GM18870 (cell line): ENCODE measurements around the gene TENM4.

Experiments
- ATAC-seq: cut with Tn5 transposase; IDR thresholded peaks from one replicate; pipeline ENCODE4 v1.9.1; 2021; ENCODE audit warnings: moderate library complexity; ENCODE audit not compliant: unreplicated experiment

The TENM4 gene

DNA sequence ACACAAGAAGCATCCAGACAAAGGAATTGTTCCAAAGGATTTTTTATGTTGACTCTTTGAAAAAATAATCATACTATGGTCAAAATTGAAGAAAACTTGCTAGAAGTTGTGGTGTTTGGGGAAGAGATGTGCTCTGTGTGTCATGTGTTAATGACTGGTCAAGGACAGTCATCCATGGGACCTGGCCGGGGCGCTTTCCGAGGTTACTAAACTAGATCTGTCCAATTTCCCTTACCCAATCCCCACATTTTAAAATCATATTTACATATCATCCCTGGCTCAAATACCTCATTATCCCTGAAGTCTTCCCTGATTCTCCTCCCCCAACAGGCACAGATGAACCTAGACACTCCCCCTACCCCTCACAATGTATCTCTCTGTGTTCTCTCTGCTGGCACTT is 289.4 kb downstream of the TENM4 start:
- ATAC-seq = no peak

DNA sequence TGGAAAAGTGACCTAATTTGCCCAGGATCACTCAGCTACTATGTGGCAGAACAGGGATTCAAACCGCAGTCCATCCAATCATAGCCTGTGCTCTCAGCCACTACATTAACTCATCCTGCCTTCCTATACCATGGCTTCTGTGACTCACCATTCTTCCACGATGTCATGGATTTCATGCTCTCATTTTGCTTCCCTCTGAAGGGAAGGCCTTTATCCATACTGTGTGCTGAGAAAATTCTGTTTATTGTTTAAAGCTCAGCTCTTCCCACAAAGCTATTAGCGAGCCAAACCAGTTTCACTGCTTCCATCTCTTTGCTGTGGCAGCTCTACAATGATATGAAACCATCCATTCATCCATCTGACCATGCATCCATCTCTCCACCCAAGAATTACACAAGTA is 289.9 kb downstream of the TENM4 start:
- no peak for ATAC-seq

DNA sequence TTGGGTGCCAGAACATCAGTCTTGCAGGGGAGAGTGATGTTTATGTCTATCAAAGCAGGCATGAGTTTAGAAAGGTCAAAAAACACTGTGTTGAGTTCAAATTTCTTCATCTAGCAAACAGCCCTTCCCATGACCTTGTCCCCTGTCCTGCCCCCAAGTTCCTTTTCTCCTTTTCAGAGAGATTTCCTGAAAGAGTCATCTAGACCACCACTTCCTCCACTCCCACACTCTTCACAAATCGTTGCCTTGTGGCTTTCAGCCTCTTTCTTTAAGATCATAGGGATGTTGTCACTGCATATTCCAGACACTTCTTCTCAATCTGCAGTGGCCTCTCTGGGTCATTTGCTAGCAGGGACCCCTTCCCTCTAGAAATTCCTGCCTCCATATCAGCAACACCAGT is 290.5 kb downstream of the TENM4 start:
- ATAC-seq = no peak

DNA sequence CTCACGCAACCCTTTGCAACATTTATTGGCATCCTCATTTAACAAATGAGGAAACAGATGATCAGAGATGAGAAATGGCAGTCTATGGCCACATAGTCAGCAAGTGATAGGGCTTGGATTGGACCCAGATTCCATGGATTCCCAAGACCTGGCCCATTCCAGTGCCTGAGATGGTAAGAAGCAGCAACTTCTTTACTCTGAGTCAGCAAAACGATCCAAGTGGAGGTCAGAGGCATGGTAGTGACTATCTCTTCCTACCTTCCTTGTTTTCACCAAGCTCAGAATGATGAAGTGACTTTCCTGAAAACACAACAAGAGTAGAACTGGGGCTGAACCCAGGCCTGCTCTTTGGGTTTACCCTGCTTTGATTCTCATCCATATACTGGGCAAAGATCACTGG is 293.1 kb downstream of the TENM4 start:
- no peak for ATAC-seq

DNA sequence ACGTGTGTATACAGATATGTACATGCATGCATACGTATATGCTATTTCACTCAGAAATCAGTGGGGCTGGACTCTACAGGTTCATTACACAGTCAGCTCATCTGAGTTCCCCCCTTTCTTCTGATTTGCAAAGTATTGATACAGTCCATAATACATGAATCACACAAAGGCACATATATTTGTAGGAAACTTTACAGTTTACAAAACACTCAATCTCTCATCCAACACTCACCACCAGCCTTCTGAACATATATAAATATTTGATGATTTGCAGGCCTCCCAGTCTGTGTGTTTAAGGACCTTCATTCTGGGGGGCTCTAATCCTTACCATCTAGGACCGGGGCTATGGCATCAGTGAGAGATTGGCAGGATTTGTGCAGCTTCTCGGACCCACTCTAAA is 293.8 kb downstream of the TENM4 start:
- ATAC-seq = no peak

DNA sequence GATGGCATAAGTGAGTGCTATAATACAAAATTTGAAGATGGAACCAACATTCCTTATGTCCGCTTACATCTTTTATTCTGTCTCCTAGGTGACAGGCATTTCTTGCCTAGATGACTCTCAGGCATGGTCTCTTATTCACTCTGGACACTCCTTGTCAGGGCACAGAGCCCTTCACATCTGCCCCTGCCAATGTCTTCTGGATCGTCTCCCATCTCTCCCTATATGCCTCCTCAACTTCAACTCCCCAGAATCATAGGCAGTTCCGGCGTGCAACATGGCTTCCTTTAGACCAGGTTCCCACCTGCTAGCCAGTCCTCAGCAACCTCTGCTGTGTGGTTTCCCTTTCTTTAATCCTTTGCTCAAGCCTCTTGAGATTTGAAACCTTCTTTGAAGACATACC is 300.9 kb downstream of the TENM4 start:
- ATAC-seq = no peak

DNA sequence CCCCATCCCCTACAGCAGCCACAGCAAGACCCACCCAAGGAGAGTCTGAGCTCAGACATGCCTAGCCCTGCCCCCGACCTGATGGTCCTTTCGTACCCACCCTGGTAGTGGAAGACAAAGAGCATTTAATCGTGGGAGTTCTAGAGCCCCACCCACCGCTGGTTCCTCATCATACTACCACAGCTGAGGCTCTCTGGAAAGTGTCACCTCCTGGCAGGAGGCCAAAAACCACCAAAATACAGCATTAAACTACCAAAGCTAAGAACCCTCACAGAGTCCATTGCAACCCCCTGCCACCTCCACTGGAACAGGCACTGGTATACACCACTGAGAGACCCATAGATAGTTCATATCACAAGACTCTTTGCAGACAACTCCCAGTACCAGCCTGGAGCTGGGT is 311.1 kb downstream of the TENM4 start:
- ATAC-seq = no peak

DNA sequence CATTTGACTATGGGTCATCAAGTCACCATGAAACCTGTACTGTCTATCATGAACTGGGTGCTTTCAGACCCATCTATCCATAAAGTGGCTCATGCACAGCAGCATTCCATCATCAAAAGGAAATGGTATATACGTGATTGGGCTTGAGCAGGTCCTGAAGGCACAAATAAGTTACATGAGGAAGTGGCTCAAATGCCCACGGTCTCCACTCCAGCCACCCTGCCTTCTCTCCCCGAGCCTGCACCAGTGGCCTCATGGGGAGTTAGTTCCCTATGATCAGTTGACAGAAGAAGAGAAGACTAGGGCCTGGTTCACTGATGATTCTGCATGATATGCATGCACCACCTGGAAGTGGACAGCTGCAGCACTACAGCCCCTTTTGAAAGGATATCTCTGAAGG is 312.5 kb downstream of the TENM4 start:
- no peak for ATAC-seq

DNA sequence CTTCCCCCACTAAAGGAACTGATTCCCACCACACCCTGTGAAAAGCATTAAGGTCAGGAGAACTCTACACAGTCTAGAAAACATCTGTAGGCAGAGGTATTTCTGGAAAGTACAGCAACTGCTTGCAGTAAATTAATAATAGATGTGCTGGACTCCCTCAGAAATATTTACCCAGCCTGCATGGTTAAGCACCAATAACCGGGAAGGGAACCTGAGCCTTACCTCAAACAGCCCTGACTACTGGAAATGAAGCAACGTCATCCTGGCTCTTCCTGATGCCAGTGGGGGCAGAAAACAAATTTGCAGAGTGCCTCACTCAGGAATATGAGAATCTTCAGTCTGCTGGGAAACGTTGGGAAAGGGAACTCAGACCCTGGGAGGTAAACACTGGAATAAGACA is 318.1 kb downstream of the TENM4 start:
- ATAC-seq = no peak

DNA sequence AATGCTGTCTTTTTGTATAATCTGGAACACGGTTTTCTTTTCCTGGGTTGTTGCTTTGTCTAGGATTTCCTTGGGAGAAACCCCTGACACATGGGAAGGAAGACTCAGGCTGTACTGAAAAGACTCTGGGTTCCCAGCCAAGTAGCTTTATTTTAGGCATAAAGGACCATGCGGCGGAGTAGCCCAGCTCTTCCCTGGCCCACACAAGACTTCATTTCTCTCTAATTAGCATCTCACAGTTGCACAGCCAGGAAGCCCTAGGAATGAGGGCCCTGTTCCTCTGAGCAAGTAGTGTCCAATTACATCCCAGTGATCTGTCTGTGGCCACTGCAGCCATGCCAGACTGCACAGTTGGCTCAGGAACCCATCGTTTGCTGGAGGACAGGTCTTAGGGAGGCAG is 319.5 kb downstream of the TENM4 start:
- no peak for ATAC-seq

DNA sequence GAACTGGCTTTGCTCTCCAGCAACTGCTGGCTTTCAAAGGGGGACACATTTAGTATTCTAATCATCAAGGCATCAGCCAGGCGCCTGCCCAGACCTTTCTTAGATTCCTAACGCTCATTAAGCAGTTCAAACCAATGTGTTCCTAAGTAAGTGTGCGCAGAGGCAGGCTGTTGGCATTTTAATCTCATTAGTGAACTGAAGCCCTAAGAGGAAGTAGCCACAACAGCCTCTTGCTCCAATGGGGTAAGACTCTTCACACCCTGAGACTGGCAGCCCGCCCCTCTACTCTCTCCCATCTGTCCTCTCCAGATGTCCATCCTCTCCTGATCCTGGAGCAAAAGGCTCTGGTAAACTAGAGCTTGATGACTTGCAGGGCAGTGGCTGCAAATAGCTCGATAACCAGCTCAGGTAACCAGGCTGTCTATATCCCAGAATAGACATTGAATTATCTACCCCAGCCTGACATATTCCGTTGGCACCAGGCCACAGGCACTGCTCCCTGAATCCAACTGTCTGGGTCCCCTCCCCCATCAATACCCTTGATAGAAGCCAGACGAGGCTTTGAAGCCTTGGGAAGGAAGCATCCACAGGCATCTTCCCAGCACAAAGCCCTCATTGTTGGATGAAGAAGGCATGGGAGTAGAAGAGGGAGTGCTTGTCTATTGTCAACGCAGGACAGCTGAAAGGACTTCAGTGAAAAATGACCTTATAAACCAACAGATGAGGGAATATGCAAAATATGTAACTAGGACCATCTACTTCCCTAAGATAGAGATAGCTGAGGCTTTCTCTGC is 321.1 kb downstream of the TENM4 start:
- no peak for ATAC-seq

DNA sequence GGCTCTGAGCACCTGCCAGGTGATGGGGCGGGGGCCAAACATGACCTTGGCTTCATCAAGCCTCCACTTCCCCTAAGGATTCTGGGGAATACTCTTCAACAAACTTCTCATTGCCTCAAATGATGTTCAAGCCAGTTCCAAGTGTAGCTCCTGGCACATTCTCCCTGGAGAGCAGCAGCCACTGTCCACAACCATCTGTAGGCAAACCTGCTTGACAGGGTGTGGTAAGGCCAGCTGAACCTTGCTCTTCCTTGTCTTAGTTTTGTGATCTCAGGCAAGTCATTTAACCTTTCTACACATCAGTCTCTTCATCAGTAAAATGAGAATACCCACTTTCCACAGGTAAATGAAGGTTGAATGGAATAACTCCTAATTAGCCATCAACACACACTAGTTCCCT is 323.3 kb downstream of the TENM4 start:
- no peak for ATAC-seq

DNA sequence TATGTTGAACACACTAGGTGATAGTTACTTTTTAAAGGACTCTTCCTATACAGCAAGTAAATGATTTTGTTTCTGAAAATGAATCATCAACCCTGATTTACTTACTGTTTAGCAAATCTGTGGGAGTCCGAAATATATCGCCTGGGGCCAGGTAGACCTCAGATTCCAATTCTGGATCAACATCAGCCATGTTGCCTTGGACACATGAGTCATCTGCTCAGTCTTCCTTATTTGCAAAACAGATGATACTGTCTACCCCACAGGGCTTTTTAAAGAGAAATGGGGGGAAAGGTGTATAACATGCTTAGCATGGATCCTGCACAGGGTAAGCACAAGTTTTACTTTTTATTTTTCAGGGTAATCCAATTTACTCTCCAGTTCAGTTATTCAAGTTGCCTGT is 324.2 kb downstream of the TENM4 start:
- no peak for ATAC-seq

DNA sequence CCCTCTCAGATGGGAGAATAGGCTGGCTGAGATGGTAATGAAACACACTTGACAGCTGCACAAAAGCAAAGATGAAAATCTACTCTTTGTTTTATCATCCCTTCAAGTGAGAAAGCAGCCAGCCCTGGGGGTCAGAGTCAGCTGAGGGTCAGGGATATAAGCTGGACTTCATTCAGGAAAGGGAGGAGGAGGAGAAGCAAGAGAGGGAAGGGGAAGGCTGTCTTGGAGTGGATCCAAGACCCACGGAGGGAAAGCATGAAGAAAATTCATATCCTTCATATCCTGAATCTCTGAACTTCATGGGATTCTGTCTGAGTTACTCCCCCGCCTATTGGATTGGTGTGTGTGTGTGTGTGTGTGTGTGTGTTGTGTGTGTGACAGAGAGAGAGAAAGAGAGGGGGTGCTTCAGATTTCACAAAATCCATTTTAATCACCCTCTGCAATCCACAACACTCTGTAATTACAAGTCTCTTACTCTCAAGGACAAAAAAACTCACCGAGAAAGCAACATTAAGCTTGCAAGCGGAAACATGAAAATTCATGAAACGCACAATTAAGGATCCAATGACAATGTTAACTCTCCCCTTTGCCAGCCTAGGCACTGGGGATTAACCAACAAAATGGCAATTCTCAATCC is 327.7 kb downstream of the TENM4 start:
- no peak for ATAC-seq

DNA sequence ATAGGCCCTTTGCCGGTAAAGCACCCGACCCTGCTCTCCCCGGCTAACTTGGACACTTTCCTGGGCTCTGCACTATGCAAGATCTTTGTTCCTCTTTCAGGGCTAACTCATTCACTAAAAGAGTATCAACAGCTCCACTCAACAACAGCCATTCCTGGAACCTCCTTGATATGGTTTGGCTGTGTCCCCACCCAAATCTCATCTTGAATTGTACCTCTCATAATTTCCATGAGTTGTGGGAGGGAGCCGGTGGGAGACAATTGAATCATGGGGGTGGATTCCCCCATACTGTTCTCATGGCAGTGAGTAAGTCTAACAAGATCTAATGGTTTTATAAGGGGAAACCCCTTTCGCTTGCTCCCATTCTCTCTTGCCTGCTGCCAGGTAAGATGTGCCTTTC is 330.0 kb downstream of the TENM4 start:
- no peak for ATAC-seq

DNA sequence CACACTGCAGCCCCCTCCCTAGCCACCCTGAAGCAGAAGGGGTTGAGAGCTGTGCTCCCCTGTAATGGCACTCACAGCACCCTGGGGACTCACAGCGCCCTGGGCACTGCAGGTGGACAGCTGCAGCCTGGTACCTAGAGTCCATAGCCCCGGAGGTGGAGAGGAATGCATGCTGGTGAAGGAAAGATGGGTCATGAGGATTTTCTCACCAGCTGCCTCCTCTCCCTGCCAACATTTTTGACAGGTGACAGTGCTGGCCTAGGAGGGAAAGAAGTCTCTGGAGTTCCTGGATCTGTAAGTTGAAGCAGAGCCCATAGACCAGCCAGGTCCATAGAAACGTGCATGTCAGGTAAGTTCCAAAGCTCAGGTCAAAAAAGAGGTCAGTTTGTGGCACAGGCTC is 330.5 kb downstream of the TENM4 start:
- no peak for ATAC-seq

DNA sequence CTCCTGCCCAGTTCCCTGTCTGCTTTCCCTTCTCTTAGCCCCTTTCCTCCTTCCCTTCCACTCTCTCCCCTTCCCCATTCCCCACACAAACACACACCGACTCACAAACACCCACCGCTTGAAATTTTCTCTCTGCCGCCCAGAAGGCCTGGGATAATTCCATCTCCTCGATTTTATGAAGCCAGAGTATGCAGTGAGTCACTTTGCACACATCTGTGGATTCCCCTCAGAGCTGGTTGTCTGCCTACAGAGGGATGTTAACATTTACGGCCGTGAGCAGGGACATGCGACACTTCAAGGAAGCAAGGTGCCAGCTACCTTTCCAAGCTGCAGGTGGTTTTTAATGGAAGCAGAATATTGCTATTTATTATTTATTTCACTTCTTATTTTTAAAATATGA is 332.0 kb downstream of the TENM4 start:
- no peak for ATAC-seq

DNA sequence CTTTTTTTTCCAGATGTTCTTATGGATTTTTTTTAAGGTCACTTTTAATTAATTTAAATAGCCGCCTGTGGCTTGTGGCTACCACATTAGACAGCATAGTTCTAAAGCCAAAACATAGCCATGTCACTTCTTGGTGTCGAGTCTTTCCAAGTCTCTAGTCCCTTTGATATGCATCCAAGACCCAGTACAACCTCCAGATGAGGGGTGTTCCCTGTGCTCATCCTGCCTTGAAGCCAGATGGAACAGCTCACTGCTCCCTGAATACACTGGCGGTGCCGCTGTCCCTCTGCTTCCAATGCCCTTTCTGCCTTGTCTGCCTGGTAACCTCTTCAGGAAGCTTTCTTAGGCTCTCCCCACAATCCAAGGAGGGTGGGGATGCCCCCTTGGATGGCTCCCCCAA is 338.0 kb downstream of the TENM4 start:
- no peak for ATAC-seq

DNA sequence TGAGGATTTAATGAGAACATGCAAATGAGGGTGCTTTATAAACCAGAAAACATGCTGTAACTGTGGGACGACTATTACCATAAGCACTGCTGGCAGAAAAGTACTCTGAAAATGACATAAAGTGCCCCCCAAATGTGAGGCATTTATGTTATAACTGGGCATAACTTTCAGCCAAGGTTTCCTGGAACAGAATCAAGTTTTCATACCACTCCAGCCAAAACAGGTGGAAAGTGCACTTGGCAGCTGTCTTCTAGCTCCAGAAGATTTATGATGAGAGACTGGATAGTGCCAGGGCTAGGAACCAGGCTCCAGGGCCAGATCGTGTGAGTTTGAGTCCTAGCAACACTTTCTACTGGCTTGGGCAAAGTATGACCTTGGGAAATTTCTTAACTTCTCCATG is 339.2 kb downstream of the TENM4 start:
- ATAC-seq = no peak

DNA sequence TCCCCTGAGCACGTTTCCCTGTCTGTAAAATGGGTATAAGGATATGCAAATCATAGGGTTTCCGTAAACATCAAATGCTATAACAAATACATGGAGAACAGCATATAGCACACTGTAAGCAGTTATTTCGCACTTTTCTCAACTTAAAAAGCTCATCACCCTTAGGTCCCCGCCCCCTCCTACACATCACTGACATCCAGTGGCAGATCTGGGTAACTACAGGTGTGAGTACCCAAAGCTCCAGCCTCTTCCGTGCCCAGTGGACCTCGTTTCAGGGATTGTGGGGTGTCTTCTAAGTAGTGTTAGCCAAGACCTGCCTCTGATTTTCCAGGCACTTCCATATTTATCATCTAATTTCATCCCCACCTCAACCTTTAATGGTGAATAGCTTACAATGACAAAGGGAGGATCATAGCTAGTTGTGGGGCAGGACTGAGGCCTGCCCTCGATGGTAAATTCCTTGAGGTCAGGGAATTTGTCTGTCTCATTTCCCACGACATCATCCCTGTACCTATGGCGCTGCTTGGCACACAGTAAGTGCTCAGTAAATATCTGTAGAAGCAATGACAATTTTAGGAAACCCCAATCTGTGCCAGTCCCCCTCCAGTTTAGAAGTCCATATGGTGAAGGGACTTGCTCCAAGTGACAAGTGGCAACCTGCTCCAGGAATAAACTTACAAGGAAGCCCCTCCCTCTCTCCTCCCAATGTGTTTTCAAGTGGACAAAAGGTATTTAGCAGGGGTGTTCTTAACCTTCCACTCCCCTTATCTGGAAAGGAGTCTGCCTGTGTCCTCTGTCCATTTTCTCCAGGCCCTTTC is 340.5 kb downstream of the TENM4 start:
- ATAC-seq = no peak

DNA sequence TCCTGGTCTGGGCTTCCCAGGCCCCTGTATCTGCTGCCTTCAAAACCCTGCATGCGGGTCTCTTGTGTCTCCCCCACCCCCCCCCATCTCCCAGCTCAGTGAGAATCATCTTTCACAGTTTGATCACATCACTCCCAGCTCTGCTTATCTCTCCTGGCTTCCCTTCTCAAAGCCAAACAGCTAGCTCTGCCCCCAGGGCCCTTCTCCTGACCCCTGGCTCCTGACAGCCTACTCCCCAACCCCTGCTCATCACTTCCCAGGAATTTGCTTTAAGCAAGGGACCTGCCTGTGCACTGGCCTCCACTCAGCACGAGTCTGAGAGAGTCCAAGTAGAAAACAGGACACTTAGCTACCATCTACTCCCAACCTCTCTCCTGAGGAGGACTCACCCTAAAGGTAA is 342.7 kb downstream of the TENM4 start:
- no peak for ATAC-seq

DNA sequence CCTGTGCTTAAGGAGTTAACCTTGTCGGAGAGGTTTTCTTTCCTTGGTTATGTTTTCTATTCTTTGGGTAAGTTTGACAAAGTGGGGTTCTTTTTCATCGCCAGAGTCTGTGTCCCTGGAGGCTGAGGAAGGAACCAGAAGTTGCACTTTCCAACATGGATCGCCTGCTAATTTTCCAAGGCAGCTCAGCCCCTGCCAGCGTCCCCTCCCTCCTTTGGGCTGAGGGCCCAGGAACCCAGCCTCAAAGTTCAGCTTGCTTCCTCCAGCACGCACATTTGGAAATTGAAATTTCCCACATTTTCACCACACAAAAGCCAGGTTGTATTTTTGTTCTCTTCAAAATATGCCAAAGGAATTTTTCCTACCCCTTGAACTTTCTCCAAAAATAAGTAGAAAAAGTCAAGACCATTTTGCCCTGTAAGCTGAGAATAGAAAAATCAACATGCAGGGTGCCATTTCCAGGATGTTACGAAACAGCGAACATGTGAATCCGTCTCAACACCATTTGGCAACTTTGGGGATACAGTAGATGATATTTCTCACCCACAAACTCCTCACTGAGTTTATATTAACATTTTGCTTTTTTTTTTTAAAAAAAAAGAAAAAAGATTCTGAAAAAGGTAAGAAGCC is 343.5 kb downstream of the TENM4 start:
- ATAC-seq = no peak
